Measurements from ENCODE around the gene HLA-DMB.
A peak's percentile ranks its signal among the peaks of the same experiment; 100 is the strongest.

Gene HLA-DMB

DNA sequence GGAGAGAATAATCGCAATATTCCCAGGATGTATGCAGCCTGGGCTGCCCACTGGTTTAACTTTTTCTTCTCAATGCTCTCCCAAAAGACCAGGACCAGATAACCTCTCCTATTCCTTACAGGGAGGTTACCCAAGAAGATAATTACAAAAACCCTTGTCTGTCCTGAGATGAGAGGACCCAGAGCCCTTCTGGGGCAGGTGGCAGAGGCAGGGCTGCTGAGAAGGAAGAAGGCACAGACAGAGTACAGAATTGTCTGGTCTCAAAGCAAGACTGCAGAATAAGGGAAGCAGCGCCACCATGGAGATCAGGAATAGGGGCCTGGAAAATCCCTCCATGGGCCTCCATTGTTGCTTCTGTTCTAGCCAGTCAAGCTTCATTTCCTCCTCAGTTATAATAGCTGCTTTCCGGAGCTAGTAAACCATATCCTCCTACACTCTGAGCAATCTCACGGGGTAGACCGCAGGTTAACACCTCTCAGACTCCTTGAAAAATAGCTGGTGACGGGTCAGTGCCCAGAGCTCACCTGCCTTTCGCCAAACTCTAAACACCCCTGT, 463 bp upstream of the HLA-DMB start:
- TF ChIP-seq, protein P1, sequence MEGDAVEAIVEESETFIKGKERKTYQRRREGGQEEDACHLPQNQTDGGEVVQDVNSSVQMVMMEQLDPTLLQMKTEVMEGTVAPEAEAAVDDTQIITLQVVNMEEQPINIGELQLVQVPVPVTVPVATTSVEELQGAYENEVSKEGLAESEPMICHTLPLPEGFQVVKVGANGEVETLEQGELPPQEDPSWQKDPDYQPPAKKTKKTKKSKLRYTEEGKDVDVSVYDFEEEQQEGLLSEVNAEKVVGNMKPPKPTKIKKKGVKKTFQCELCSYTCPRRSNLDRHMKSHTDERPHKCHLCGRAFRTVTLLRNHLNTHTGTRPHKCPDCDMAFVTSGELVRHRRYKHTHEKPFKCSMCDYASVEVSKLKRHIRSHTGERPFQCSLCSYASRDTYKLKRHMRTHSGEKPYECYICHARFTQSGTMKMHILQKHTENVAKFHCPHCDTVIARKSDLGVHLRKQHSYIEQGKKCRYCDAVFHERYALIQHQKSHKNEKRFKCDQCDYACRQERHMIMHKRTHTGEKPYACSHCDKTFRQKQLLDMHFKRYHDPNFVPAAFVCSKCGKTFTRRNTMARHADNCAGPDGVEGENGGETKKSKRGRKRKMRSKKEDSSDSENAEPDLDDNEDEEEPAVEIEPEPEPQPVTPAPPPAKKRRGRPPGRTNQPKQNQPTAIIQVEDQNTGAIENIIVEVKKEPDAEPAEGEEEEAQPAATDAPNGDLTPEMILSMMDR (IDR thresholded peaks at IDR 0.05; ENCODE audit: low read depth, low read length, poor library complexity, severe bottlenecking), result peak; percentile 23
- TF ChIP-seq EZH2phosphoT487 (IDR thresholded peaks at IDR 0.05; ENCODE audit: borderline replicate concordance, low read length), result no peak
- Histone ChIP-seq H3K27me3 (ENCODE audit: control insufficient read depth, low read length) (no peaks in the 10 kb centered on the region), H3F3A (ENCODE audit: control insufficient read depth, insufficient read depth) (peaks cover 49% of the 10 kb centered on the region), H3K36me3 (ENCODE audit: control insufficient read depth, low read length) (peaks cover 55% of the 10 kb centered on the region), H3K4me1 (ENCODE audit: control insufficient read depth, low read length) (peaks cover 87% of the 10 kb centered on the region), H3K79me2 (ENCODE audit: control insufficient read depth, low read length) (peaks cover 53% of the 10 kb centered on the region), H3K4me3 (ENCODE audit: low read length) (peak overlapping the region; percentile 90), H3K9me2 (replicated peaks; ENCODE audit: control insufficient read depth, low read length) (no peaks in the 10 kb centered on the region), H4K20me1 (ENCODE audit: control insufficient read depth, insufficient read depth, low read depth, low read length) (no peaks in the 10 kb centered on the region), H3K9me3 (ENCODE audit: control insufficient read depth, insufficient read depth, low read length) (peaks cover 3% of the 10 kb centered on the region; the same call in 1 of the 2 replicates), H3K4me2 (ENCODE audit: low read length) (peak overlapping the region; percentile 90), H3K27ac (ENCODE audit: low read depth, low read length) (peak overlapping the region; percentile 100)

DNA sequence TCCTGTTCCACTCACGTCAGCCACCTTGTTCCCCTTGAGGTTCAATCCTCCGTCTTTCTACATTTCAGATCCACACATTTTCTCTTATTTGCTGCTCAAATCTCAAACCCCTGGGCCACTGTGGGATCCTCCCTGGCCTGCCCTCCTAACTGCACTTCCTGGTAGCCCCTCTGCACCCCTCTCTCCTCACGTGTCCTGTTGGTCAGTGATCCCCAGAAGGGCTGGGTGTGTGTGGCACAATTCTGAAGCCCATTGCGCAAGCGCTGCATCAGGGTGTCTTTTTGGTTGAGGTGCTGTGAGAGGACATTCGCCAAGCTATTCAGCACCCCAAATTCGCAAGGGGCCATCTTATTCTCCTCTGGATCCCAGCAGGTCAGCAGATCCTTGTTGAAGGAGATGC, 2.3 kb downstream of the HLA-DMB start:
- Histone ChIP-seq H3K4me2 (ENCODE audit: low read length) (peak overlapping the region; percentile 90), H3K27me3 (ENCODE audit: control insufficient read depth, low read length) (no peaks in the 10 kb centered on the region), H3K9me2 (replicated peaks; ENCODE audit: control insufficient read depth, low read length) (no peaks in the 10 kb centered on the region), H3K79me2 (ENCODE audit: control insufficient read depth, low read length) (peaks cover 53% of the 10 kb centered on the region), H3F3A (ENCODE audit: control insufficient read depth, insufficient read depth) (peaks cover 40% of the 10 kb centered on the region), H3K36me3 (ENCODE audit: control insufficient read depth, low read length) (peaks cover 74% of the 10 kb centered on the region), H3K9me3 (ENCODE audit: control insufficient read depth, insufficient read depth, low read length) (no peaks in the 10 kb centered on the region), H3K27ac (ENCODE audit: low read depth, low read length) (no peak overlapping the region), H4K20me1 (ENCODE audit: control insufficient read depth, insufficient read depth, low read depth, low read length) (no peaks in the 10 kb centered on the region), H3K4me3 (ENCODE audit: low read length) (peak overlapping the region; percentile 54), H3K4me1 (ENCODE audit: control insufficient read depth, low read length) (peaks cover 83% of the 10 kb centered on the region)
- TF ChIP-seq, protein P1 (IDR thresholded peaks at IDR 0.05; ENCODE audit: low read depth, low read length, poor library complexity, severe bottlenecking), result no peak
- TF ChIP-seq EZH2phosphoT487 (IDR thresholded peaks at IDR 0.05; ENCODE audit: borderline replicate concordance, low read length), result no peak

DNA sequence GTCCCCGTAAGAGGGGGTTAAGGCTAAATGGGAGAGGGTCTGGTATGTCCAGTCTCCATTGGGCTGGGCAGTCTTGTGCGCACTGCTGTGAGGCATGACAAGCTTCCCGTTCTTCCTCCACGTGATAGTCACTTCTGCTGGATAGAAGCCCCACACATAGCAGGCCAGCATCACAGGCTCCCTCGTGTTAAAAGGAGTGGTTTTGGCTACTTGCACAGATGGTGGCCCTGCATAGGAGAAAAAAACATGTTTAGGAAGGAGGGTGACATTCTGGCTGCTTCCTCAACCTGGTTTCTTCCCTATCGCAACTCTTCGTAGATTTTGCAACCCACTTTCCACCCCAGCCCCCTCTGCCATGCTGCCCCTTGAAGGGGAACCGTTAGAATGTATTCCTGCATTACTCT, 3.6 kb downstream of the HLA-DMB start:
- Histone ChIP-seq H3K27ac (ENCODE audit: low read depth, low read length) (peak overlapping the region; percentile 11; the same call in 1 of the 2 replicates), H3F3A (ENCODE audit: control insufficient read depth, insufficient read depth) (peaks cover 27% of the 10 kb centered on the region), H3K9me3 (ENCODE audit: control insufficient read depth, insufficient read depth, low read length) (no peaks in the 10 kb centered on the region), H3K4me3 (ENCODE audit: low read length) (no peak overlapping the region; the same call in 1 of the 2 replicates), H3K27me3 (ENCODE audit: control insufficient read depth, low read length) (no peaks in the 10 kb centered on the region), H3K79me2 (ENCODE audit: control insufficient read depth, low read length) (peaks cover 44% of the 10 kb centered on the region), H3K4me1 (ENCODE audit: control insufficient read depth, low read length) (peaks cover 72% of the 10 kb centered on the region), H4K20me1 (ENCODE audit: control insufficient read depth, insufficient read depth, low read depth, low read length) (no peaks in the 10 kb centered on the region), H3K4me2 (ENCODE audit: low read length) (peak overlapping the region; percentile 90; the same call in 1 of the 2 replicates), H3K36me3 (ENCODE audit: control insufficient read depth, low read length) (peaks cover 76% of the 10 kb centered on the region), H3K9me2 (replicated peaks; ENCODE audit: control insufficient read depth, low read length) (no peaks in the 10 kb centered on the region)
- TF ChIP-seq, protein P1 (IDR thresholded peaks at IDR 0.05; ENCODE audit: low read depth, low read length, poor library complexity, severe bottlenecking), result no peak
- TF ChIP-seq EZH2phosphoT487 (IDR thresholded peaks at IDR 0.05; ENCODE audit: borderline replicate concordance, low read length), result no peak

All from DOHH2 (cell line).